CD14-positive monocyte (primary cell): ENCODE measurements around the gene MACROD2. TPM values are rescaled to one million over a fixed set of nuclear protein-coding genes. Genes with fewer than 3 reads are reported as not detected.

Experiments
- DNase-seq, 3 donors: peaks; one replicate each; pipeline ENCODE4 v3.0.0-alpha.2; 2011 to 2022
- H2AFZ ChIP-seq: 2 replicates; pipeline ENCODE4 v1.6.0; 2012; ENCODE audit warnings: mild to moderate bottlenecking, low read depth, low read length, inconsistent platforms; ENCODE audit not compliant: insufficient read depth, poor library complexity, severe bottlenecking
- H3K27ac ChIP-seq, 2 donors: 1 replicate in 1 of 2; 2 replicates in 1 of 2; pipeline ENCODE4 v1.5.1; 2012 to 2013; ENCODE audit warnings: low read length in 2 of 2, control low read depth in 1 of 2, inconsistent platforms in 1 of 2, low read depth in 1 of 2, mild to moderate bottlenecking in 1 of 2
- H3K27me3 ChIP-seq, 2 donors: one replicate each; pipeline versions ENCODE4 v1.6.0 to v1.6.1; 2011 to 2013; ENCODE audit warnings: low read length in 2 of 2; ENCODE audit not compliant: control insufficient read depth in 2 of 2, insufficient read depth in 2 of 2
- H3K36me3 ChIP-seq, 2 donors: replicated peaks in 1 of 2; 1 replicate in 1 of 2; 2 replicates in 1 of 2; pipeline versions ENCODE4 v1.5.1 to v1.6.1; 2012 to 2013; ENCODE audit warnings: low read length in 2 of 2, control low read depth in 1 of 2, inconsistent platforms in 1 of 2, mild to moderate bottlenecking in 1 of 2; ENCODE audit not compliant: insufficient read depth in 2 of 2, control insufficient read depth in 1 of 2
- H3K4me1 ChIP-seq, 2 donors: 1 replicate in 1 of 2; 2 replicates in 1 of 2; pipeline versions ENCODE4 v1.5.1 to v1.6.1; 2012 to 2013; ENCODE audit warnings: low read length in 2 of 2, control low read depth in 1 of 2, inconsistent platforms in 1 of 2, mild to moderate bottlenecking in 1 of 2, moderate library complexity in 1 of 2; ENCODE audit not compliant: insufficient read depth in 2 of 2, control insufficient read depth in 1 of 2
- H3K4me2 ChIP-seq: replicated peaks from 2 replicates; pipeline ENCODE3; 2012; ENCODE audit warnings: low read length, moderate library complexity, mild to moderate bottlenecking; ENCODE audit not compliant: poor library complexity, severe bottlenecking; ENCODE audit errors: extremely low read depth
- H3K4me3 ChIP-seq, 3 experiments: fragments of 200-600 bp in 1 of 3; sonication (generic) in 1 of 3; replicated peaks in 1 of 3; 1 replicate in 2 of 3; 2 replicates in 1 of 3; pipeline ENCODE4 v1.5.1; 2011 to 2013; ENCODE audit warnings: low read length in 3 of 3, mild to moderate bottlenecking in 3 of 3, control low read depth in 2 of 3, low read depth in 2 of 3, inconsistent platforms in 1 of 3, moderate library complexity in 1 of 3
- H3K79me2 ChIP-seq: 2 replicates; pipeline ENCODE4 v1.6.0; 2012; ENCODE audit warnings: mild to moderate bottlenecking, control low read depth, inconsistent platforms, low read length, moderate library complexity; ENCODE audit not compliant: insufficient read depth
- H3K9ac ChIP-seq: 2 replicates; pipeline ENCODE4 v1.6.0; 2017; ENCODE audit warnings: low read length, mild to moderate bottlenecking; ENCODE audit not compliant: insufficient read depth, poor library complexity, severe bottlenecking
- H3K9me3 ChIP-seq, 2 donors: replicated peaks in 1 of 2; 1 replicate in 1 of 2; 2 replicates in 1 of 2; pipeline versions ENCODE4 v1.5.1 to v1.6.1; 2012 to 2013; ENCODE audit warnings: low read length in 2 of 2, control low read depth in 1 of 2; ENCODE audit not compliant: control insufficient read depth in 1 of 2, insufficient read depth in 1 of 2
- H4K20me1 ChIP-seq: 2 replicates; pipeline ENCODE4 v1.6.0; 2012; ENCODE audit warnings: mild to moderate bottlenecking, low read length, control low read depth, moderate library complexity; ENCODE audit not compliant: insufficient read depth
- H3K27ac Mint-ChIP-seq, 7 donors: one replicate each; pipeline ENCODE4 v1.8.0; 2020; ENCODE audit warnings: mild to moderate bottlenecking in 7 of 7, mixed read lengths in 7 of 7, moderate library complexity in 6 of 7, inconsistent platforms in 2 of 7
- H3K27me3 Mint-ChIP-seq, 3 donors: one replicate each; pipeline ENCODE4 v1.8.0; 2021 to 2022; ENCODE audit warnings: low read depth in 3 of 3, mild to moderate bottlenecking in 3 of 3, mixed read lengths in 3 of 3, moderate library complexity in 3 of 3, inconsistent platforms in 1 of 3
- H3K36me3 Mint-ChIP-seq, 2 donors: one replicate each; pipeline ENCODE4 v1.8.0; 2020; ENCODE audit warnings: mixed read lengths in 2 of 2, inconsistent platforms in 1 of 2, mild to moderate bottlenecking in 1 of 2
- H3K4me1 Mint-ChIP-seq: one replicate; pipeline ENCODE4 v1.8.0; 2020; ENCODE audit warnings: mild to moderate bottlenecking, mixed read lengths
- H3K4me3 Mint-ChIP-seq, 2 donors: one replicate each; pipeline ENCODE4 v1.8.0; 2020; ENCODE audit warnings: mild to moderate bottlenecking in 2 of 2, mixed read lengths in 2 of 2, moderate library complexity in 1 of 2
- H3K9me3 Mint-ChIP-seq, 7 donors: one replicate each; pipeline ENCODE4 v1.8.0; 2020 to 2022; ENCODE audit warnings: mixed read lengths in 7 of 7, mild to moderate bottlenecking in 6 of 7, moderate library complexity in 6 of 7, inconsistent platforms in 2 of 7
- CTCF ChIP-seq: fragments of 200-600 bp; IDR thresholded peaks from one replicate; pipeline ENCODE4 v1.8.0; 2022; ENCODE audit warnings: antibody characterized with exemption, mild to moderate bottlenecking
- WGBS: methylation state at CpG from one replicate; pipeline ENCODE4 v1.1.5; 2013; ENCODE audit warnings: missing lambda C conversion rate; ENCODE audit not compliant: insufficient coverage; 5-methylcytosine and 5-hydroxymethylcytosine counted together
- intact Hi-C, 2 donors: fragments of 100-400 bp; cut with micrococcal nuclease; formaldehyde crosslinking; loops; one replicate each; pipeline versions ENCODE4 v1.15.0 to v1.15.1; 2023
- polyA plus RNA-seq, 3 donors: library from polyadenylated mRNA; depleted of rRNA in 1 of 3; unstranded in 2 of 3; stranded (reverse) in 1 of 3; fragments of 300-500 nt in 2 of 3; fragments of >200 nt in 1 of 3; fragmentation: Illumina TruSeq in 2 of 3; gene quantifications; 1 replicate in 2 of 3; 2 replicates in 1 of 3; pipeline ENCODE4 v1.2.3, GENCODE V29; 2012 to 2021

MACROD2 gene
- polyA plus RNA-seq, 3 donors: 0.23 TPM; not detected in 2

DNA sequence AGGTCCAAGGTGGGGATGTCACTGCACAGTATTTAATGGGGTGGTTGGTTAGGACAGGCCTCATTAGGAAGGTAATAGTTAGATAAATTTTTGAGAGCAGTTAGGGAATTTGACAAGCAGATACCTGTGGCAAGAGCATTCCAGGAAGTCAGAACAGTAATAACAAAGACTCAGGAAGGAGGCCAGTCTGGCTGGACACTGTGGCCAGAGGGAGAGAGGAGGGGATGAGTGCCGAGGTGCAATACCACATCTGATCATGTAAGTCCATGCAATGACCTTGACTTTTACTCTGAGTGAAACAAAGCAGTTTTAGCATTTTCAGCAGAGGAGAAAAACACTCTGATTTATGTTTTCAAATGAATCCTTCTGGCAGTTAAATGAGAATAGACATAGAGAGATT lies 1332.8 kb downstream of the MACROD2 start:
- no peaks in the 10 kb centered on the region for H3K9me3 ChIP-seq
- H3K27me3 ChIP-seq: no peaks in the 10 kb centered on the region
- H3K27ac ChIP-seq: no peak overlapping the region
- H3K79me2 ChIP-seq: no peaks in the 10 kb centered on the region
- peaks cover 0 to 9% (median 5%) of the 10 kb centered on the region in 7 donors for H3K9me3 Mint-ChIP-seq
- peaks cover 0 to 4% (median 1%) of the 10 kb centered on the region in 3 donors for H3K27me3 Mint-ChIP-seq
- no peak overlapping the region for H2AFZ ChIP-seq
- no peak overlapping the region for H3K4me3 Mint-ChIP-seq
- no peak for DNase-seq
- no peak overlapping the region for H3K4me3 ChIP-seq
- H3K4me2 ChIP-seq: no peak overlapping the region
- H3K4me1 ChIP-seq: no peaks in the 10 kb centered on the region
- H4K20me1 ChIP-seq: no peaks in the 10 kb centered on the region
- WGBS: 43% methylated on average over 1 of the region's 1 CpG
- intact Hi-C loops: no loop called here
- H3K36me3 ChIP-seq: no peaks in the 10 kb centered on the region
- peaks cover 4% of the 10 kb centered on the region for H3K4me1 Mint-ChIP-seq
- TF ChIP-seq CTCF: no peak
- no peak overlapping the region for H3K9ac ChIP-seq
- no peak overlapping the region for H3K27ac Mint-ChIP-seq
- H3K36me3 Mint-ChIP-seq: no peaks in the 10 kb centered on the region

- Mint-ChIP-seq H3K9me3 (peaks cover 2 to 7% (median 4%) of the 10 kb centered on the region in 7 donors), H3K4me3 (no peak overlapping the region), H3K27me3 (peaks cover 0 to 3% (median 3%) of the 10 kb centered on the region in 3 donors), H3K36me3 (no peaks in the 10 kb centered on the region), H3K4me1 (peaks cover 7% of the 10 kb centered on the region), H3K27ac (no peak overlapping the region)
- TF ChIP-seq CTCF: no peak
- Histone ChIP-seq H3K27ac (no peak overlapping the region), H3K9me3 (no peaks in the 10 kb centered on the region), H3K4me1 (no peaks in the 10 kb centered on the region), H2AFZ (no peak overlapping the region), H3K9ac (no peak overlapping the region), H4K20me1 (no peaks in the 10 kb centered on the region), H3K4me3 (no peak overlapping the region), H3K79me2 (no peaks in the 10 kb centered on the region), H3K4me2 (no peak overlapping the region), H3K27me3 (no peaks in the 10 kb centered on the region), H3K36me3 (no peaks in the 10 kb centered on the region)
- 100% methylated on average over 1 of the region's 1 CpG for WGBS
- no peak for DNase-seq
- intact Hi-C loops: no loop called here
Measured at GRCh38 chr20:15332711-15333160, 1337.4 kb downstream of the MACROD2 start.
